A673 (cell line): ENCODE measurements around the gene SLC2A6. TPM values are rescaled to one million over a fixed set of nuclear protein-coding genes. Genes with fewer than 3 reads are reported as not detected.

ENCODE experiments used
- BruUV-seq: library from RNA; stranded (reverse); fragments of 400-500 nt; replicated peaks from 2 replicates; lab custom pipeline; 2021; lab: Mats Ljungman, UMichigan
- CTCF ChIA-PET: fragments of 300-600 bp; sonication (Branson Sonifier 250); formaldehyde crosslinking; loops from one replicate; lab custom pipeline; 2022; ENCODE audit warnings: antibody characterized with exemption; lab: Charles Lee
- POLR2A ChIA-PET: fragments of 300-600 bp; sonication (Branson Sonifier 250); formaldehyde crosslinking; loops from one replicate; lab custom pipeline; 2022; ENCODE audit warnings: antibody characterized with exemption; ENCODE audit not compliant: low non-redundant PET; lab: Charles Lee
- DNase-seq: peaks from one replicate; pipeline ENCODE4 v3.0.0-alpha.2; 2015; ENCODE audit warnings: low spot score
- H3K27ac ChIP-seq: fragments of 200-600 bp; sonication (generic); 2 replicates; pipeline ENCODE4 v1.5.1; 2016; ENCODE audit warnings: mixed run types, low read depth, mild to moderate bottlenecking, mixed read lengths, antibody characterized with exemption, low read length; ENCODE audit not compliant: poor library complexity, severe bottlenecking
- H3K27me3 ChIP-seq: fragments of 200-600 bp; sonication (generic); replicated peaks from 2 replicates; pipeline ENCODE4 v1.6.1; 2017; ENCODE audit warnings: mixed run types, low read depth, mild to moderate bottlenecking, mixed read lengths, antibody characterized with exemption, low read length; ENCODE audit not compliant: insufficient read depth, poor library complexity
- H3K36me3 ChIP-seq: fragments of 200-600 bp; sonication (generic); 2 replicates; pipeline ENCODE4 v1.6.1; 2016; ENCODE audit warnings: mixed run types, mild to moderate bottlenecking, mixed read lengths, antibody characterized with exemption, low read length; ENCODE audit not compliant: insufficient read depth, poor library complexity, severe bottlenecking
- H3K4me1 ChIP-seq: fragments of 200-600 bp; sonication (generic); 2 replicates; pipeline ENCODE4 v1.6.1; 2017; ENCODE audit warnings: mixed run types, mild to moderate bottlenecking, mixed read lengths, antibody characterized with exemption, low read length; ENCODE audit not compliant: insufficient read depth, poor library complexity, severe bottlenecking
- H3K4me3 ChIP-seq: fragments of 200-600 bp; sonication (generic); 2 replicates; pipeline ENCODE4 v1.5.1; 2016; ENCODE audit warnings: low read depth, mixed run types, mild to moderate bottlenecking, mixed read lengths, low read length; ENCODE audit not compliant: poor library complexity, severe bottlenecking
- H3K9me3 ChIP-seq: fragments of 200-600 bp; sonication (generic); 2 replicates; pipeline ENCODE4 v1.6.1; 2016; ENCODE audit warnings: mixed run types, low read depth, mild to moderate bottlenecking, mixed read lengths, antibody characterized with exemption, low read length; ENCODE audit not compliant: poor library complexity, severe bottlenecking
- EZH2 ChIP-seq: fragments of 200-600 bp; sonication (generic); IDR thresholded peaks from 2 replicates; pipeline ENCODE4 v1.6.1; 2017; ENCODE audit warnings: borderline replicate concordance, low read depth, mild to moderate bottlenecking, mixed read lengths, antibody characterized with exemption, low read length; ENCODE audit not compliant: poor library complexity, severe bottlenecking
- intact Hi-C: fragments of 100-400 bp; cut with micrococcal nuclease; formaldehyde crosslinking; loops from one replicate; pipeline ENCODE4 v1.10.0; 2022; ENCODE audit not compliant: unreplicated experiment
- total RNA-seq: library from RNA; stranded (reverse); gene quantifications from 2 replicates; pipeline ENCODE4 v1.2.3, GENCODE V29; 2021
- TF ChIP-seq, protein P1 (sequence below): fragments of 300-800, 200-600 bp; sonication (generic); conservative IDR thresholded peaks from 2 replicates; pipeline ENCODE4 v1.5.1; 2017; ENCODE audit warnings: low read depth, mild to moderate bottlenecking, antibody characterized with exemption, low read length, moderate library complexity, mixed read lengths

SLC2A6 gene
- total RNA-seq, 1 experiment from 2014 or later, result 1.8 TPM

DNA sequence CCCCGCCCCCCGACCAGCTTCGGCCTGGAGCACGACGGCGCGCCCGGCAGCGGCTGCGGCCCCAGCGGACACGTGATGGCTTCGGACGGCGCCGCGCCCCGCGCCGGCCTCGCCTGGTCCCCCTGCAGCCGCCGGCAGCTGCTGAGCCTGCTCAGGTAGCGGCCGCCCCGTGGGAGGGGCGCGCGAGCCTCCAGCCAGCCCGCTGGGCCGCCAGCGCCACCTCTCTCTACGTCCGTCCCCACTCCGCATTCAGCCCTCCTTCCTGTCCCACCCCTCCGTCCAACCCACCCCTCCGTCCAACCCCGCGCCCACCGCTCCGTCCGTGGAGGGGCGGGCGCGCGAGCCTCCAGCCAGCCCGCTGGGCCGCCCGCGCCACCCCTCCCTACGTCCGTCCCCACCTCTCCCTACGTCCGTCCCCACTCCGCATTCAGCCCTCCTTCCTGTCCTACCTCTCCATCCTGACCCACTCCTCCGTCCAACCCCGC lies 50.2 kb downstream of the SLC2A6 start:
- Histone ChIP-seq H3K4me3 (no peak overlapping the region), H3K27me3 (peaks cover 7% of the 10 kb centered on the region), H3K36me3 (no peaks in the 10 kb centered on the region), H3K9me3 (no peaks in the 10 kb centered on the region), H3K4me1 (no peaks in the 10 kb centered on the region), H3K27ac (no peak overlapping the region)
- BruUV-seq, result no TSS peak
- DNase-seq, result no peak
- intact Hi-C loops, result no loop called here
- POLR2A ChIA-PET, result no interaction called here
- CTCF ChIA-PET, result no interaction called here
- no peak for TF ChIP-seq EZH2
- TF ChIP-seq, protein P1, sequence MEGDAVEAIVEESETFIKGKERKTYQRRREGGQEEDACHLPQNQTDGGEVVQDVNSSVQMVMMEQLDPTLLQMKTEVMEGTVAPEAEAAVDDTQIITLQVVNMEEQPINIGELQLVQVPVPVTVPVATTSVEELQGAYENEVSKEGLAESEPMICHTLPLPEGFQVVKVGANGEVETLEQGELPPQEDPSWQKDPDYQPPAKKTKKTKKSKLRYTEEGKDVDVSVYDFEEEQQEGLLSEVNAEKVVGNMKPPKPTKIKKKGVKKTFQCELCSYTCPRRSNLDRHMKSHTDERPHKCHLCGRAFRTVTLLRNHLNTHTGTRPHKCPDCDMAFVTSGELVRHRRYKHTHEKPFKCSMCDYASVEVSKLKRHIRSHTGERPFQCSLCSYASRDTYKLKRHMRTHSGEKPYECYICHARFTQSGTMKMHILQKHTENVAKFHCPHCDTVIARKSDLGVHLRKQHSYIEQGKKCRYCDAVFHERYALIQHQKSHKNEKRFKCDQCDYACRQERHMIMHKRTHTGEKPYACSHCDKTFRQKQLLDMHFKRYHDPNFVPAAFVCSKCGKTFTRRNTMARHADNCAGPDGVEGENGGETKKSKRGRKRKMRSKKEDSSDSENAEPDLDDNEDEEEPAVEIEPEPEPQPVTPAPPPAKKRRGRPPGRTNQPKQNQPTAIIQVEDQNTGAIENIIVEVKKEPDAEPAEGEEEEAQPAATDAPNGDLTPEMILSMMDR, result no peak

- ChIA-PET POLR2A (no interaction called here), CTCF (no interaction called here)
- BruUV-seq, result no TSS peak
- Histone ChIP-seq H3K9me3 (no peaks in the 10 kb centered on the region), H3K4me3 (no peak overlapping the region), H3K36me3 (no peaks in the 10 kb centered on the region), H3K4me1 (no peaks in the 10 kb centered on the region), H3K27me3 (peaks cover 7% of the 10 kb centered on the region), H3K27ac (no peak overlapping the region)
- no peak for DNase-seq
- no peak for TF ChIP-seq EZH2
- TF ChIP-seq, protein P1, result no peak
- intact Hi-C loops, result no loop called here
Observed at GRCh38 chr9:133427658-133428348, 51.1 kb downstream of the SLC2A6 start.

DNA sequence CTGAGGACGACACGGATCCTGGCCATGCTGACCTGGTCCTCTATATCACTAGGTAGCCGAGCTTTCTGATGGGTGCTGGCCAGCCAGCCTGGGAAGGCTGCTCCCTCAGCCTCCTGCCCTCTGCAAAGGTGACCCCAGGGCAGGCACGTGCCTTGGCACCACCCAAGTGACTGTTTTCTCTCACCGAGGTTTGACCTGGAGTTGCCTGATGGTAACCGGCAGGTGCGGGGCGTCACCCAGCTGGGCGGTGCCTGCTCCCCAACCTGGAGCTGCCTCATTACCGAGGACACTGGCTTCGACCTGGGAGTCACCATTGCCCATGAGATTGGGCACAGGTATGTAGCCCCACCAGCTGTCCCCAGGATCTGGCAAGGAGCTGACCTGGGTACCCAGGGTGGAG lies 52.9 kb downstream of the SLC2A6 start:
- Histone ChIP-seq H3K4me3 (no peak overlapping the region), H3K9me3 (no peaks in the 10 kb centered on the region), H3K36me3 (no peaks in the 10 kb centered on the region), H3K4me1 (no peaks in the 10 kb centered on the region), H3K27me3 (peaks cover 7% of the 10 kb centered on the region), H3K27ac (no peak overlapping the region)
- ChIA-PET POLR2A (no interaction called here), CTCF (no interaction called here)
- intact Hi-C loops, result no loop called here
- no peak for TF ChIP-seq EZH2
- TF ChIP-seq, protein P1, result no peak
- no TSS peak for BruUV-seq
- no peak for DNase-seq
